ENCODE results near the gene ANXA11.
A peak's percentile ranks its signal among the peaks of the same experiment; 100 is the strongest.

Gene ANXA11

DNA sequence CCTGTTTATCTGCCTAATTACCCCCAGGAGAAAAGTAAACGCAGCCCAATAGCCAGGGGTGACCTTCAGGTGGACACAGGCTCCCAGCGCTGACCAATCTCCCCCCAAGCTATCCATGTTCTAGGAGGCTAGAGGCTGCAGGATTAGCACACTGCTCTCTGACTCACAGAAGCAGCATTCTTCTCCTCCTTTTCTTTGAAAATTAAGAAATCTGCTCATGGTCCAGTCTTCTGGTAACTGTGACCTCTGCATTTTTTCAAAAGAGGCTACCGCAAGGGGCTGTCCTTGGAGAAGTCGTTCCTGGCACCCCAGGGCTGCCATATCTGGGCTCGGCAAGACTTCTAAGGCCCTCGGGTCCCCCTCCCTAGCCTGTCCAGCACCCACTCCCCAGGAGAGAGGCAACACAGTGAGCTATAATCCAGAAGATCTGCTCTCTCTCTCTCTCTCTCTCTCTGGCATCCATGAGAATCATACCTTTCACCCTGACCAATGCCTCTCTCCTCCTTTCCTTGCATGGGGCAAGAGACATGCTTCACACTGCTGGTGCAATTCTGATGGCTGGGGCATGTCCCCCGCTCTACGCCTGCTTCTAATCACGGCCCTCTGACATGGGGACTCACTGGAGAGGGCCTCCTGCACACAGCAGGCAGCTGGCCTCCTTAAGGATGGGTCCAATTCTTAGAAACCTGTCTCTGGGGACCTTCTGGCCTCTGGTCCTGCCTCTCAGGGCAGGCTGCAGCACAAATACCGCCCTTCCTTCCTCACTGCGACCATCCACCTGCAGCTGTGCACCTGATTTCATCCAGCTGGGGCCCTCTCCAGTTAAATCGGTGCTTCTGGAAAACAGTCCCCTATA is 27.3 kb downstream of the ANXA11 start:
- peak overlapping the region; percentile 61 for H3K27ac ChIP-seq
- TF ChIP-seq, protein P1, sequence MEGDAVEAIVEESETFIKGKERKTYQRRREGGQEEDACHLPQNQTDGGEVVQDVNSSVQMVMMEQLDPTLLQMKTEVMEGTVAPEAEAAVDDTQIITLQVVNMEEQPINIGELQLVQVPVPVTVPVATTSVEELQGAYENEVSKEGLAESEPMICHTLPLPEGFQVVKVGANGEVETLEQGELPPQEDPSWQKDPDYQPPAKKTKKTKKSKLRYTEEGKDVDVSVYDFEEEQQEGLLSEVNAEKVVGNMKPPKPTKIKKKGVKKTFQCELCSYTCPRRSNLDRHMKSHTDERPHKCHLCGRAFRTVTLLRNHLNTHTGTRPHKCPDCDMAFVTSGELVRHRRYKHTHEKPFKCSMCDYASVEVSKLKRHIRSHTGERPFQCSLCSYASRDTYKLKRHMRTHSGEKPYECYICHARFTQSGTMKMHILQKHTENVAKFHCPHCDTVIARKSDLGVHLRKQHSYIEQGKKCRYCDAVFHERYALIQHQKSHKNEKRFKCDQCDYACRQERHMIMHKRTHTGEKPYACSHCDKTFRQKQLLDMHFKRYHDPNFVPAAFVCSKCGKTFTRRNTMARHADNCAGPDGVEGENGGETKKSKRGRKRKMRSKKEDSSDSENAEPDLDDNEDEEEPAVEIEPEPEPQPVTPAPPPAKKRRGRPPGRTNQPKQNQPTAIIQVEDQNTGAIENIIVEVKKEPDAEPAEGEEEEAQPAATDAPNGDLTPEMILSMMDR (IDR thresholded peaks at IDR 0.05): no peak
- H3K9me3 ChIP-seq: no peaks in the 10 kb centered on the region
- peaks cover 41% of the 10 kb centered on the region for H3K36me3 ChIP-seq
- H3K27me3 ChIP-seq: no peaks in the 10 kb centered on the region
- peaks cover 27 to 51% of the 10 kb centered on the region in 2 experiments for H3K4me1 ChIP-seq (ENCODE audit: control insufficient read depth in 1 of 2, insufficient read depth in 1 of 2, low read depth in 1 of 2, low read length in 1 of 2)
- no peak overlapping the region for H3K4me3 ChIP-seq (ENCODE audit: low read depth in 1 of 2, low read length in 1 of 2)

DNA sequence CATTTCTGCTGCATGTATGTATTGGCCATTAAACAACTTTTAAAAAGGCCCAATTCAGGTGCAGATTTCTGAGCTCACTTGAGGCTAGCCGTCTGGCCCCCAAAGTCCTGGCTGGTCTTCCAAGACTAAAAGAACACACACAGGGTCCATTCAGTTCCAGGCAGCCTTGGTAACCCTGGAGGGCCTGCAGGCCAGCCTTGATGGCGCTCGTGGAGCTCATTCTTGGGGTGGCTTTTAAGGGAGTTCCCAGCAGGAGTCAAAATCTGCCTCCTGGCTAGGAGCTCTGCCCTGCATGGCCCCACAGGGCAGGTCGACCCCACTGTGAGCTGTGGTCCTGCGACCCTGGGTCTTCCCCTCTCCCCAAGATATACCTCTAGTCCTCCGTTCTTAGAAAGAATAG is 28.8 kb downstream of the ANXA11 start:
- Histone ChIP-seq H3K27me3 (no peaks in the 10 kb centered on the region), H3K27ac (peak overlapping the region; percentile 61), H3K4me3 (ENCODE audit: low read depth in 1 of 2, low read length in 1 of 2) (no peak overlapping the region), H3K36me3 (peaks cover 56% of the 10 kb centered on the region), H3K9me3 (no peaks in the 10 kb centered on the region), H3K4me1 (ENCODE audit: control insufficient read depth in 1 of 2, insufficient read depth in 1 of 2, low read depth in 1 of 2, low read length in 1 of 2) (peaks cover 22 to 47% of the 10 kb centered on the region in 2 experiments)
- TF ChIP-seq, protein P1 (IDR thresholded peaks at IDR 0.05): no peak

DNA sequence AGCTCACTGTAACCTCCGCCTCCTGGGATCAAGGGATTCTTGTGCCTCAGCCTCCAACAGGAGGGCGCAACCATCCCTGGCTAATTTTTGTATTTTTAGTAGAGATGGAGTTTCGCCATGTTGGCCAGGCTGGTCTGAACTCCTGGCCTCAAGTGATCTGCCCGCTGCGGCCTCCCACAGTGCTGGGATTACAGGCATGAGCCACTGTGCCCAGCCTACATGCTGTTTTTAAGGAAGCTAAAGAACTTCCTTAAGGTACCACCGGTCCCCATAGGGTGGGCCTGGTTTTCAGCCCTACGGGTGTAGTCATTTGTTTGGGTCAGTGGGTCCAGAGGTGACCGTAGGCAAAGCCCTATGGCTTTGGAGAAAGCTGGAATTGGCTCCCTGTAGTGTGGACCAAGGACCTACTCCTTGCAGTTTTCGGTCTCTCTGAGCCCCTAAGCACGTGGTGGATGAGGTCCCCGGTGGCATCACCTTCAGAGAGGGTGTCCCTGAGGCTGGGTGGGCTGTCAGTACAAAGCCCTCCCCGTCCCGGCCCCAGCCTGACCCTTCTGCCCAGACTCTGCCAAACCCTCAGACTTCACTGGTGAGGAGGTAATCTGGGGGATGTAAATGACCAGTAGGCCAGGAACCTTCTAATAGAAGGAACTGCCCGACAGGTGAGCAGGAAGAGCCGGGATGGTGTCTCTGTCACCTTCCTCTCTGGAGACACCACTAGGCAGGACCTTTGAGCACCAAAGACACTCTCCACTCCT is 30.5 kb downstream of the ANXA11 start:
- no peak overlapping the region for H3K4me3 ChIP-seq (ENCODE audit: low read depth in 1 of 2, low read length in 1 of 2)
- no peaks in the 10 kb centered on the region for H3K9me3 ChIP-seq
- H3K4me1 ChIP-seq (ENCODE audit: control insufficient read depth in 1 of 2, insufficient read depth in 1 of 2, low read depth in 1 of 2, low read length in 1 of 2): peaks cover 33 to 58% of the 10 kb centered on the region in 2 experiments
- TF ChIP-seq, protein P1 (IDR thresholded peaks at IDR 0.05): no peak
- peaks cover 59% of the 10 kb centered on the region for H3K36me3 ChIP-seq
- H3K27me3 ChIP-seq: no peaks in the 10 kb centered on the region
- H3K27ac ChIP-seq: peak overlapping the region; percentile 26

DNA sequence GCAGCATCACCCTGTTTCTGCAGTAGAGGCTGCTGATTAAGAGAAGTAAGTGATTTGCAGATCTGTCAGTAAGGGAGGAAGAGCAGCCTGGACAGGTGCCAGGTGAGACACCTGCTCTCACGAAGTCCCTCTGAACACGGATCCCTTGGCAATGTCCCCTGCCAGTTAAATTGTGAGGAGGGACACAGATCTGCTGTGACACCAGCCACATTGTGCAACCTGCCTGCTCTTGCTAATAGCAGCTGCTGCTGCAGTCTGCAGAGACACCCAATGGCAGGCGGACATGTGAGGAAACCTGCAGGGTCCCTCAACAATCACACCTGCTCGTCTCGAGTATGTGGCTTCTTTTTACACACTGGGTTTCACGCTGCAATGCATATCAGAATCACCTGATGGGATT is 31.9 kb downstream of the ANXA11 start:
- Histone ChIP-seq H3K27ac (peak overlapping the region; percentile 53), H3K4me3 (ENCODE audit: low read depth in 1 of 2, low read length in 1 of 2) (no peak overlapping the region), H3K27me3 (no peaks in the 10 kb centered on the region), H3K36me3 (peaks cover 62% of the 10 kb centered on the region), H3K9me3 (no peaks in the 10 kb centered on the region), H3K4me1 (ENCODE audit: control insufficient read depth in 1 of 2, insufficient read depth in 1 of 2, low read depth in 1 of 2, low read length in 1 of 2) (peaks cover 39 to 59% of the 10 kb centered on the region in 2 experiments)
- TF ChIP-seq, protein P1 (IDR thresholded peaks at IDR 0.05): no peak

DNA sequence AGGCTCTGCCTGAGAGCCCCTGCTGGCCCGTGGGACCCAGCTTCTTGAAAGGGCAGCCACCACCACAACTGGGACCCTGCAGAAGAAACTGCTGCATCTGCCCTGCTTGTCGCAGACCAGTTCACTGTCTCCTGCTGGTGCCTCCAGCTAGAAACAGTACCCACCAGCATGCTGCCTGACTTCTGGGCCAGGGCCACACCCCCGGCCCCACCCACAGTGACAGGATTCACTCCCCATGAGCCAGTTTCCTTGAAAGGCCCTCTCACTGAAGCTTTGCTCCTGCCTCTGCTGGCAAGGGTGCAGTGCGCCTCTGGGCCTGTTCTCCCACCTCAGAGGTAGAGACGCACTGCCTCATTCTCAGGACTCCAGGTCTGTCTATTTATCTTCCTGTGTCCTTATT is 32.4 kb downstream of the ANXA11 start:
- Histone ChIP-seq H3K27ac (peak overlapping the region; percentile 53), H3K4me3 (ENCODE audit: low read depth in 1 of 2, low read length in 1 of 2) (no peak overlapping the region), H3K4me1 (ENCODE audit: control insufficient read depth in 1 of 2, insufficient read depth in 1 of 2, low read depth in 1 of 2, low read length in 1 of 2) (peaks cover 39 to 53% of the 10 kb centered on the region in 2 experiments), H3K27me3 (no peaks in the 10 kb centered on the region), H3K36me3 (peaks cover 67% of the 10 kb centered on the region), H3K9me3 (no peaks in the 10 kb centered on the region)
- TF ChIP-seq, protein P1 (IDR thresholded peaks at IDR 0.05): no peak
